Measurements from ENCODE around the gene ZNF398. TPM values are rescaled to one million over a fixed set of nuclear protein-coding genes. Genes with fewer than 3 reads are reported as not detected.

Gene ZNF398
- total RNA-seq, 1 experiment from 2014 or later: 9.1 TPM

GRCh38 chr7:149188213-149188612 is 41.0 kb downstream of the ZNF398 start:
- DNase-seq (no peak), ATAC-seq (no peak; the same call in 1 of the 2 replicates)
- Histone ChIP-seq H3K4me1 (ENCODE audit: insufficient read depth, low read length) (no peaks in the 10 kb centered on the region), H3K27ac (ENCODE audit: low read length) (no peak overlapping the region), H3K27me3 (ENCODE audit: low read length) (no peaks in the 10 kb centered on the region), H3K4me3 (ENCODE audit: low read length) (no peak overlapping the region), H3K36me3 (ENCODE audit: low read depth, low read length) (no peaks in the 10 kb centered on the region), H3K9me3 (ENCODE audit: low read length) (no peaks in the 10 kb centered on the region), H3K9me2 (replicated peaks; ENCODE audit: low read length) (no peaks in the 10 kb centered on the region), H3K4me2 (ENCODE audit: low read length) (no peak overlapping the region), H4K20me1 (ENCODE audit: low read length) (no peaks in the 10 kb centered on the region), H2AFZ (ENCODE audit: low read length) (no peak overlapping the region), H3F3A (ENCODE audit: low read length, unreplicated experiment) (no peaks in the 10 kb centered on the region), H3K79me2 (ENCODE audit: low read length) (no peaks in the 10 kb centered on the region), H3K9ac (ENCODE audit: low read length) (no peak overlapping the region)
- intact Hi-C loops (cut with micrococcal nuclease): no loop called here
- TF ChIP-seq EZH2 (IDR thresholded peaks at IDR 0.05; ENCODE audit: low read length, unreplicated experiment): no peak
- no peak for TF ChIP-seq EZH2phosphoT487 (IDR thresholded peaks at IDR 0.05; ENCODE audit: borderline replicate concordance, low read length)
- TF ChIP-seq CTCF (conservative IDR thresholded peaks at IDR 0.05; ENCODE audit: low read depth, low read length): no peak
- BruUV-seq (replicated peaks): TSS peak; percentile 13
- CTCF ChIA-PET: no interaction called here
- POLR2A ChIA-PET (ENCODE audit: unreplicated experiment): interaction anchor here (0.6 to 0.7 kb wide), 3 partner anchors 13 to 741 kb away, joined by 3 to 11 read pairs (median 4); no protein-coding TSS in a partner anchor

GRCh38 chr7:149188637-149189259 is 41.5 kb downstream of the ZNF398 start:
- no peak overlapping the region for H3K9ac ChIP-seq (ENCODE audit: low read length)
- H3K4me1 ChIP-seq (ENCODE audit: insufficient read depth, low read length): no peaks in the 10 kb centered on the region
- intact Hi-C loops (cut with micrococcal nuclease): no loop called here
- ChIA-PET POLR2A (ENCODE audit: unreplicated experiment) (interaction anchor here (0.6 to 0.7 kb wide), 2 partner anchors 41 to 741 kb away, joined by 3 to 4 read pairs; no protein-coding TSS in a partner anchor), CTCF (no interaction called here)
- no peaks in the 10 kb centered on the region for H3K79me2 ChIP-seq (ENCODE audit: low read length)
- BruUV-seq (replicated peaks): no TSS peak
- H3F3A ChIP-seq (ENCODE audit: low read length, unreplicated experiment): no peaks in the 10 kb centered on the region
- no peak overlapping the region for H2AFZ ChIP-seq (ENCODE audit: low read length)
- no peak; the same call in 1 of the 2 replicates for ATAC-seq
- H4K20me1 ChIP-seq (ENCODE audit: low read length): no peaks in the 10 kb centered on the region
- H3K27me3 ChIP-seq (ENCODE audit: low read length): no peaks in the 10 kb centered on the region
- TF ChIP-seq CTCF (conservative IDR thresholded peaks at IDR 0.05; ENCODE audit: low read depth, low read length) (no peak), EZH2phosphoT487 (IDR thresholded peaks at IDR 0.05; ENCODE audit: borderline replicate concordance, low read length) (no peak), EZH2 (IDR thresholded peaks at IDR 0.05; ENCODE audit: low read length, unreplicated experiment) (no peak)
- DNase-seq: no peak
- no peak overlapping the region for H3K27ac ChIP-seq (ENCODE audit: low read length)
- H3K36me3 ChIP-seq (ENCODE audit: low read depth, low read length): no peaks in the 10 kb centered on the region
- H3K9me2 ChIP-seq (replicated peaks; ENCODE audit: low read length): no peaks in the 10 kb centered on the region
- no peak overlapping the region for H3K4me3 ChIP-seq (ENCODE audit: low read length)
- no peak overlapping the region for H3K4me2 ChIP-seq (ENCODE audit: low read length)
- H3K9me3 ChIP-seq (ENCODE audit: low read length): no peaks in the 10 kb centered on the region

GRCh38 chr7:149191851-149192250 is 44.6 kb downstream of the ZNF398 start:
- Histone ChIP-seq H3K4me1 (ENCODE audit: insufficient read depth, low read length) (peaks cover 8% of the 10 kb centered on the region; the same call in 1 of the 2 replicates), H3K79me2 (ENCODE audit: low read length) (peaks cover 17% of the 10 kb centered on the region), H3K27me3 (ENCODE audit: low read length) (no peaks in the 10 kb centered on the region), H3K4me2 (ENCODE audit: low read length) (no peak overlapping the region), H3K9me3 (ENCODE audit: low read length) (no peaks in the 10 kb centered on the region), H3K27ac (ENCODE audit: low read length) (no peak overlapping the region), H3K9ac (ENCODE audit: low read length) (no peak overlapping the region), H3K9me2 (replicated peaks; ENCODE audit: low read length) (no peaks in the 10 kb centered on the region), H3K4me3 (ENCODE audit: low read length) (no peak overlapping the region), H3K36me3 (ENCODE audit: low read depth, low read length) (no peaks in the 10 kb centered on the region), H3F3A (ENCODE audit: low read length, unreplicated experiment) (no peaks in the 10 kb centered on the region), H4K20me1 (ENCODE audit: low read length) (no peaks in the 10 kb centered on the region), H2AFZ (ENCODE audit: low read length) (no peak overlapping the region)
- POLR2A ChIA-PET (ENCODE audit: unreplicated experiment): no interaction called here
- DNase-seq: no peak
- no peak for ATAC-seq
- intact Hi-C loops (cut with micrococcal nuclease): loop anchor here (10.0 kb wide), 1 partner anchor 213 kb away; no protein-coding TSS in a partner anchor
- CTCF ChIA-PET: no interaction called here
- TF ChIP-seq EZH2phosphoT487 (IDR thresholded peaks at IDR 0.05; ENCODE audit: borderline replicate concordance, low read length): no peak
- BruUV-seq (replicated peaks): no TSS peak
